Fibroblast of skin of scalp (primary cell): ENCODE results near the gene FBRS.
"Not testable (repeated sequence)": the region's sequence is repeated elsewhere in the genome, so short reads cannot be mapped to it uniquely, and the experiment has no call there.

Experiments
- DNase-seq: peaks from one replicate; pipeline ENCODE4 v3.0.0-alpha.2; 2013

FBRS gene

DNA sequence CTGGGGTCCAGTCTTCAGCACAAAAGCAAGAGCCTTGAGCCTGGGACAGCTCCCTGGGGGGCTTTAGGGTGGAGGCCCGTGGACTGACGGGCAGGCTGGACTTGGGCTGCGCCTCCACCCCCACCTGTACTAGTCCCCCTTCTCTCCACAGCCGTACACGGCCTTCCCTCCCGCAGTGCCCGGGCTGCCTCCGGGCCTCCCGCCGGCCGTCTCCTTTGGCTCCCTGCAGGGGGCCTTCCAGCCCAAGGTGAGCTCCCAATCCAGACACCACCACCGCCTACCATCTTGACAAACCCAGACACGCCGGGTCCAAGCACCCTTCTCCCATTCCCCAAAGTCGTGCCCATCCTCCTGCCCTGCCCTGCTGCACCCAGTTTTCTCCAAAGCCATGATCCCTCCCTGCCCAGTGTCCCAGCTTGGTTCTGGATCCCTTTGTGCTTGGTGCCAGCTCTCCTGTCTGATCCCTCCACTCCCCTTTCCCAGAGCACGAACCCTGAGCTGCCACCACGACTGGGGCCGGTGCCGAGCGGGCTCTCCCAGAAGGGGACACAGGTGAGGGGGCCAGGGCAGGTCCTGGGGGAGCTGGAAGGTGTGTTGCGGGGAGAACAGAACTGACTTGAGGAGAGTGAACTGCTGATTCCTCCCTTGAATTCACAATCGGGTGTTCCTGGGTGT is 7.1 kb downstream of the FBRS start:
- DNase-seq = no peak

DNA sequence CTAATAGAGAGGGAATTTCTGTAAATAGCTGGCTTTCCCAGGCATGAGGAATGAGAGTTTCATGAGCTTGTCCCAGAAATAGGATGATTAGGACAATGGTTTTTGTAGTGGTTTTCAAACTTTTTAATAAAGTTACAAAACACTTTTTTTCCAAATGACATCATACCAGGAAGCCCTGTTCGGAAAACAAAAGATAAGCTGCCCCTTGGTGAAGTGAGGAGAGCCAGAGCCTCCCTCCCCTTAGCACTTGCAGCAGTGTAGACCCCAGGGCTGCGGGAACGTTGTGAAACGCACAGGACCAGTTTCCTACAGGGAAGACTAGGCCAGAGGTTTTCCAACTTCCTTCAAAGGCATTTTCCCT is 7.6 kb downstream of the FBRS start:
- no peak for DNase-seq

DNA sequence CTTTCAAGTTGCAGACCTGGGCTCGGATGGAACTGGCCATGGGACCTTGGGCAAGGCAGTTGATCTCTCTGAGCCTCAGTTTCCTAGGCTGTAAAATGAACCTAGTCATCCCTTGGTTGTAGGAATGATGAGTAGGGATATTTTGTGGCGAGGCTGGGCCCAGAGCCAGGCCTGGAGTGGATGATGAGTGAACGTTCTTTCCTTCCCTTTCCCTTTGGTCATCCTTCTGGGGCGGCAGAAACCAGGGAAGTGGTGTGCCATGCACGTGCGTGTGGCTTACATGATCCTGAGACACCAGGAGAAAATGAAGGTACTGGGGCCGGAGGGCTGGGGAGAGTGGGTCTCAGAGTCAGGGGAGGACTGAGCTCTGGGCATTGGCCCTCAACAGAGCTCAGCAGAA is 8.4 kb downstream of the FBRS start:
- no peak for DNase-seq

DNA sequence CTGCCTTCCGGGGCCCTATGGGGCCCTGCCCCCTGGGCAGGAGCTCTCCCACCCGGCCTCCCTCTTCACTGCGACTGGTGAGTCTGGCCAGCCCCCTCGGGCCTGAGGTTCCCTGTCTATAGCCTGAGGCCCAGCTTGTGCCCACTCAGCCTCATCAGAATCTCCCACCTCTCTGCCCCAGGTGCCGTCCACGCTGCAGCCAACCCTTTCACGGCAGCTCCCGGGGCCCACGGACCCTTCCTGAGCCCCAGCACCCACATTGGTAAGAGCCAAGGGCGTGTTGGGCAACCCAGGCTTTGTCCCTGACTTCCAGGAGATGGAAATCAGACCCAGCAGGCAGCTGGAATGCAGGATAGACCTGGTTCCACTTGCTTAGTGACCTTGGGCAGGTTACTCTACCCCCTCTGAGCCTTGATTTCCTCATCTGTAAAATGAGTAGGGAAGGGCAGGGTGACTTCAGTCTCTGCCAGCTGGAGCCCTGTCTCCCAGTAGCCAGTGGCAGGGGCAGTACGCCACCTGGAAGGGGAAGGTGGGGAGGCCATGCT is 9.2 kb downstream of the FBRS start:
- no peak for DNase-seq

DNA sequence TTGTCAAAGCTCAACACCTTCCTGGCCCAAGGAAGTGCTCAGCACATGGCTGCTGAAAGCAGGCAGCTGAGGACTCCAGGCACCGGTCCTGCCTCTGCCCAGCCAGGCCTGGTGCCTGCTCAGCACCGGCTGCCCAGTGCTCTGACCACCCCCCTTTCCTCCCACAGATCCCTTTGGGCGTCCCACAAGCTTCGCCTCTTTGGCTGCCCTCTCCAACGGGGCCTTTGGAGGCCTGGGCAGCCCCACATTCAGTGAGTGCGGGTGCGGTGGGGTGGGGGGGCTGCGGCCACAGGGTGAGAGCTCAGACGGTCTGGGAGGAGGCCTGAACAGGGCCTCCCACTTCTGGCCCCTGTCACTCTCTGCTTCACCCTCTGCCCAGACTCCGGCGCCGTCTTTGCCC is 10.2 kb downstream of the FBRS start:
- no peak for DNase-seq

DNA sequence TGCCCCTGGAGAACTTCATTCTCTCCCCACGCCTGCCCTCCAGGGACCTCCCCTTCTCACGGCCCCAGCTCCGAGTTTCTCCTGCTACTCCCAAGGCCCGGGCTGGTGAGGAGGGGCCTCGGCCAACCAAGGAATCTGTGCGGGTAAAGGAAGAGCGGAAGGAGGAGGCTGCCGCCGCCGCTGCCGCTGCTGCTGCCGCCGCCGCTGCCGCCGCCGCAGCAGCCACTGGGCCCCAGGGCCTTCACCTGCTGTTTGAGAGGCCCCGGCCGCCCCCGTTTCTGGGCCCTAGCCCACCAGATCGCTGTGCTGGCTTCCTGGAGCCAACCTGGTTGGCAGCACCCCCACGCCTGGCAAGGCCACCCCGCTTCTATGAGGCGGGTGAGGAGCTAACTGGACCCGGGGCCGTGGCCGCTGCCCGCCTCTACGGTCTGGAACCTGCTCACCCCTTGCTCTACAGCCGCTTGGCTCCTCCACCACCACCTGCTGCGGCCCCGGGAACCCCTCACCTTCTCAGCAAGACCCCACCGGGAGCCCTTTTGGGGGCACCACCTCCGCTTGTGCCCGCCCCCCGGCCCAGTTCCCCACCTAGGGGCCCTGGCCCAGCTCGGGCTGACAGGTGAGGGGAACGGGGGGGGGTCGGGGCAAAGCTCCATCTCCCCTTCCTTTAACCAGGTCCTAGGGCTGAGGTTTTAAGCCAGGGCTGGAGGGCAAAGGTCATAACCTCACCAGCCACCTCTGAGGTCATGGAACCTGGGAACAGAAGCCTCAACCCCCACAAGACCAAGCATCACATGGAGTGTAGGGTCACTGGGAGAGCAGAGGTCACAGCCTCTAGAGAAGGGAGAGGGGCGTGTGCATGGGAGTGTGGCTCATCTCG is 11.0 kb downstream of the FBRS start:
- no peak for DNase-seq

DNA sequence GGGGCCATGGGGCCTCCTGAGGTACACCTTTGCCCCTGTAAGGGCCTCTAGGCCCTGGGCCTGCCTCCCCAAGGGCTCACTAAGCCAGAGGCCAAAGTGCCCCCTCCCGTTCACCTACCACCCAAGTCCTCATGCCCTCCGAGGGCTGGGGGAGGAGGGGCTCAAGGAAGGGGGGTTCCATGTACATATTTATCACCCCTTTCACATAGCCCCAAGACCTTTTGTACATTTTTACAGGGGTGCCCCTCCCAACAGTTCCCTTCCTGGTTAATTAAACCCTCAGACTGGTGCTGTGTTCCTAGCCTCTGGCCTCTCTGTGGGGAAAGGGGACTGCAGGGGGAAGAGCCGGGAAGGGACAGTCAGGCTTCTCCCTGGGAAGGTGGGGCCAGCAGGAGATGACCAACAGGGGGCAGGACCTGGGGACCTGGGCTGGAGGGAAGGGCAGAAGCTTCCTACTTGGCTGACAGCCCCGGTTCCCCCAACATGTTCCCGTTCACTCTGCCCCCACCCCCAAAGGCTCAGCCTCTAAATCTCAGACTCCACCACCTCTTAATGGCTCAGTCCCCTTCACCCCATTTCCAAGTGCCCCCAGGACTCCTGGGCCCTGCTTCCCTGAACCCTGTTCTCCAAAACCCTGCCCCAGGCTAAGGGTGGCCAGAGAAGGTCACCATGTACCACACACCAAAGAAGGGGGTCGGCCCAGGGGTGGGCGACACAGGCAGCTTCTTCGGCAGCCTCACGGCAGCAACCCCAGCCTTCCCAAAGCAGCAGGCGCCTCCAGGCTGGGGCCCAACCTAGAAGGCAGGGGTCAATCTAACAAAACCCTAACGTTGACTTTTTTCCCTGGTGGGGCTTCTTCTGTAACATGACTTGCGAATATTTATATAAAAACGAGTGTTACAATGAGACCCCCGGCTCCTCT is 11.9 kb downstream of the FBRS start:
- DNase-seq = no peak

DNA sequence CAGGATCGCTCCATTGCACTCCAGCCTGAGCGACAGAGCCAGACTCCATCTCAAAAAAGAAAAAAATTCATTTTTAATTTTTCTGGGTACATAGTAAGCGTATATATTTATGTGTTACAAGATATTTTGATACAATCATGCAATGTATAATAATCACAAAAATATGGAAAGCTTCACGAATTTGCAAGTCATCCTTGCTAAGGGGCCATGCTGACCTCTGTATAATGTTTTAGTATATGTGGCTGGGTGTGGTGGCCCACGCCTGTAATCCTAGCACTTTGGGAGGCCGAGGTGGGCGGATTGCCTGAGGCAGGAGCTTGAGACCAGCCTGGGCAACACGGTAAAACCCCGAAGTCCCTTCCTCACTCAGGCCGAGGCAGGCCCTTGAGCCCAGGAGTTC is 16.9 kb downstream of the FBRS start:
- no peak for DNase-seq

DNA sequence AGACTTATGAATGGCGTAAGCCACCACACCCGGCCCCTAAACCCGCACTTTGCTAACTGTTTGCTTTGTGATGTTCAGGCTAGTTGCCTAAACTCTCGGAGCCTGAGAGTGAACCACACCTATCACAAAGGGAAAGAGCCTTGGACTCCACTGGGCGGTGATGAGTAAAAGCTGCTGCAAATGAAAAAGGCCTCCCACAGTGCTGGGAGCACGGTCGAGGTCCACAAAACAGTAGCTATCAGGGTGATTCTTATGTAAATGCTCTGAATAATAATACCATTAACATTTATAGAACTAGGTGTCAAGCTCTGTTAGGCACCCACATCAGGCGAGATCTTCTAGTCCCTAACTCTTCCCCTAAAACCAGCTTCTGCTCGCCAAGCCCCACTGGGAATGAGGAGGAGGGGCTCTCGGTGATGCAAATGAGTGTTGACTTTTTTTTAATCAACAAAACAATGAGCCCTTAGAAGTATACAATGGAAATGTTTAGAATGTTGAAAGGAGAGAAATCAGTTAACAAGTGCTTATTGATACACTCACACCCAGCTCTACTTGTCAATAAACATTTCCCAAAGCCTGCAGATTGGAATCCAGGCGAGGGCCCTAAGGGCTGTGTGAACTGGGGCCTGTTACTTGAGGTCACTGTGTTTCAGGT is 19.8 kb downstream of the FBRS start:
- DNase-seq = no peak

DNA sequence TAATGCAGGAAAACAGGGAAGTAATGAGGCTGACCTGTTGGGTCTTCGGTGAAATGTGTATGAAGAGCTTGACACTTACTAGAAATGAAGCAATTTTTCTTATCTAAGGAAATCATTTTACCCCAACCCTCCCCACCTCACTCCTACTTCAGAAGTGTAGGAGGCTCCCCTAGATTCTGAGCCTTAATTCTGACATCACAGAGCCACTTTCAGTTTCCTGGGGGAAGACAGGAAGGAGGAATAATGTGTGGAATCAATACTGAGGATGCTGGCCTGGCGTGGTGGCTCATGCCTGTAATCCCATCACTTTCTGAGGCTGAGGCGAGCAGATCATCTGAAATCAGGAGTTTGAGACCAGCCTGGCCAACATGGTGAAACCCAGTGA is 20.3 kb downstream of the FBRS start:
- no peak for DNase-seq

DNA sequence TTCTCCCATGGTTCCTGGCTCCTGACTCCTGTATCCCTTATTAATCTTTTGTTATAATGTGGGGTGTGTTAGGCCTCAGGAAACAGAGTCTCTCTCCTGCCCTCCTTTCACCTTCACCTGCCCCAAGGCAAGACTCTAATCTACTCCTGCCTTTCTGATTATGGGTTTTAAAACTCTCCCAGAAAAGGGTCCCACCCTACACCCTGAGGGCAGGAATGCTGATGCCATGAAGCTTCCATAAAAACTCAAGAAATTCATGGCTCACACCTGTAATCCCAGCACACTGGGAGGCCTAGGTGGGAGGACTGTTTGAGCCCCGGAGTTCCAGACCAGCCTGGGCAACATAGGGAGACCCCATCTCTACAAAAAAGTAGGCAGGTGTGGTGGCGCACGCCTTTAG is 22.1 kb downstream of the FBRS start:
- DNase-seq = no peak

DNA sequence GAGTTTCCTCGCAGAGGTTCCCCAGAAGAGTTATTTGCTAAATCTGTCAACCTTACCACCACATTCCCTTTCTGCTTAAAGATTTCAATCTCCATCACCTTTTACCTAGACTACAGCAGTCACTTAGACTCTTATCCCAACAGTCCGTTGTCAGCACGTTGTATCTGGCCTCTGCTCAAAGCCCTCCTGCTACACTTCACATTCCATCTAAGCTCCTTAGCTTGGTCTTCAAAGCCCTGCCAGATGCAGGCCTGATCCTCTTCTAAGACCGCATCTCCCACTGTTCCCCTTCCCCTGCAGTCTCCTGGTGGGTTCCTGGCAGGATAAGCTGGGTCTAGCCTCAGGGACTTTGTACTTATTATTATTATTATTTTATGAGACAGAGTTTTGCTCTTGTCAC is 30.5 kb downstream of the FBRS start:
- DNase-seq = no peak

DNA sequence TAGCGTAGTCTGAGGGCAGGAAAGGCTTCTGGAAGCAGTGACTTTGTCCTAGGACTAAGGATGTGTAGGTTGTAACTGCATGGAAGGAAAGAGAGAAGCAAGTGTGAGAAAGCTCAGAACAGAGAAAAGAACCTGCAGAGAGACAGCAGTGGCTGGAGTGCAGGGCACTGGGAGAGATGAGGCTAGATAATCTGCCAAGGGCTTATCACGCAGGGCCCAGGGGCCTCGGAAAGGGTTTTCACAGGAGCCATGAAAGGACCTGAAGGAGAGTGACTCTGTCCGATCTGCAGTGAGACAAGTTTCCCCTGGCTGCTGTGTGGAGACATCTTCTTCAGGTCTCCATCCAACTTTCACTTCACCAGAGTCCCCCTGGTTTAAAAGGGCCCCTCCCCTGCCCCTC is 33.7 kb downstream of the FBRS start:
- DNase-seq = no peak

DNA sequence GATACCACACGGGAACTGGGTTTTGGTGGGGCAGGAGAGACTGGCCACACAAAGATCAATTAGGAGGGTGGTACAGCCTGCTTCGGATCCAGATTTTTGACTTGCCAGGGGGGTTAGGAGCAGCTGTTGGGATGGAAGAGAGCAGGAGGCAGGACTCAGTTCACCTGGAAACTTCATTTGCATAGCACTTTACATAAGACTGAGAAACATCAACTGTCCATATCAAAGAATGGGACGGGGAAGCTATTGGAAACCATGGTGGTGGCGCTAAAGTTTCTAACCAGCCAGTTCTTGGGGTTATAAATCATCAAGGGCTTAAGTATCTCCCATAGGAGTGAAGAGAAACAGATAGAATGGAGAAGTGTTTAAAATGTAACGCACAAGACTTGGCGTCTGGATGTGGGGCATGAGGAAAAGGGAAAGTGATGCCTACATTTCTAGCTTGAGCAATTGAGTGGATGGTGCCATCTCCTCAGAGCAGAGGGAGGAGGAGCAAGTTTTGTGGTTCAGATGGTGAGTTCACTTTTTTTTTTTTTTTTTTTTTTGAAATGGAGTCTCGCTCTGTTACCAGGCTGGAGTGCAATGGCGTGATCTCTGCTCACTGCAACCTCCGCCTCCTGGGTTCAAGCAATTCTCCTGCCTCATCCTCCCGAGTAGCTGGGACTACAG is 34.3 kb downstream of the FBRS start:
- DNase-seq = no peak

DNA sequence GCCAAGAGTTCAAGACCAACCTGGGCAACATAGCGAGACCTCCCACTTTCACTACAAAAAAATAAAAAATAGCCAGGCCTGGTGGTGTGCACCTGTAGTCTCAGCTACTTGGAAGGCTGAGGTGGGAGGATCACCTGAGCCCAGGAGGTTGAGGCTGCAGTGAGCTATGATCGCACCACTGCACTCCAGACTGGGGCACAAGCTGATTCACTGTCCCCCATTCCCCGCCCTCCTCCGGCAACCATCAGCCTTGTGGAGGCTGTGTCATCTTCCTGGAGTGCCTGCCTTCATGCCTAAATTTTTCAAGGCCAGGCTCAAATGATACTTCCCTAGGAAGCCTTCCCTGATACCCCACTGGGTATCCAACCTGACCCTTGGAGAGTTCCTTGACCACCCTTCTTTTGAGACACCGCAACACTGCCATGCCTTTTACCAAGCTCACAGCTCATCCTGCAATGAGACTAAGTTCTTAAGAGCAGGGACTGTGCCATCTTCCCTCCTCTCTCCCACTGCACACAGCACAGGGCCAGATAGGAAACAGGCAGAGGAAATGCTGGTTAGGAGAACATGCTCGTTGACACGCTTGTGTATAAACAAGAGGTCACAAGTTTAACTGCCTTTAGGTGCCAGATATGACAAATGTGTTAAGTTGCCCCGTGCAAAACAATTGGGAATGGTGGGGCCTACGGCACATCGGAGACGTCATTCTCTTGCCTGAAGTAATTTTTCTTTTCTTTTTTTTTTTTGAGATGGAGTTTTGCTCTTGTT is 36.9 kb downstream of the FBRS start:
- no peak for DNase-seq

DNA sequence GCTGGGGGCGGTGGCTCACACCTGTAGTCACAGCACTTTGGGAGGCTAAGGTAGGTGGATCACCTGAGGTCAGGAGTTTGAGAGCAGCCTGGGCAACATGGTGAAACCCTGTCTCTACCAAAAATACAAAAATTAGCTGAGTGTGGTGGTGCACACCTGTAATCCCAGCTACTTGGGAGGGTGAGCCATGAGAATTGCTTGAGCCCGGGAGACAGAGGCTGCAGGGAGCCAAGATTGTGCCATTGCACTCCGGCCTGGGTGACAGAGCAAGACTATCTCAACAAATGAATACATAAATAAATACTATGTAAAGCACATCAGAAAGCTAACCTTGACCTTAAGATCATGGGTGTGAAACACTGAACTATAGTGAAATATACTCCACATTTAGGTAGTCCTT is 38.4 kb downstream of the FBRS start:
- not testable (repeated sequence) for DNase-seq

DNA sequence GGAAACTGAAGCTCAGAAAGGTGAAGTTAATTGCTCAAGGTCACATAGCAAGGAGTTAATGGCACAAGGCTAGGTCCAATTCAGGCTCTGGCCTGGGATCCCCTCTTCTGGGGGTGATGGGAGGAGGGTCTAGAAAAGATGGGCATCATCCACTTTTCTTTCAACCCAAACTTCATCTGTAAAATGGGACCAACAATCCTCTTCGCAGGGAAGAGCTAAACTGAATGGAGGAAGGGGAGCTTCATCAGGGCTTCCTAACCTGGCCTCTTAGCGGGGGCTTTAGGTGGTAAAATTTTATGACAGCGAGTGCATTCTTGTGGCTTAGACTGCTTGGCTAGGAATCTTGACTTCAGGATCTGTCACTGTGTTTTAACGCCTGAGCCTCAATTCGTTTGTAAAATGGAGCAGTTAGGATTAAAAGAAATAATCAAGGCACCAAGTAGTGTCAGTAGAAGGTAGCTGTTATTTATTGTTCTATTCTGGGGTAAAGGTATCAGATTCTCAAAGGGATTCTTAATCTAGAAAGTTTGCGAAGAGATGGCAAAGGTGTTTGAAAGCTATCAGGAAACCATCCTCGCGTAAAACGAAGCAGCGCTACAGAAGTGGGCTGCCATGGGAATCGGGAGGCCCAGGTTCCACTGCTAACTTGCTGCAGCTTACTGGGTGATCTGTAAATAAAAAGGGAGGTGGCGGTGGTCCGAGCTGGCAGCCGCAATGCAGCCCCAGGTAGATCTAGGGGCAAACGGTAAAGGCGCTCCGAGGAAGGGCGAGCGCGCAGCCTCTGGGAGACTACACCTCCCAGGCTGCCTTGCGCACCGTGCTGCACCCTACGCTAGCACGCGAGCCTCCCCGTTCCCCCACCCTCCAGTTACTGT is 39.3 kb downstream of the FBRS start:
- DNase-seq = no peak

DNA sequence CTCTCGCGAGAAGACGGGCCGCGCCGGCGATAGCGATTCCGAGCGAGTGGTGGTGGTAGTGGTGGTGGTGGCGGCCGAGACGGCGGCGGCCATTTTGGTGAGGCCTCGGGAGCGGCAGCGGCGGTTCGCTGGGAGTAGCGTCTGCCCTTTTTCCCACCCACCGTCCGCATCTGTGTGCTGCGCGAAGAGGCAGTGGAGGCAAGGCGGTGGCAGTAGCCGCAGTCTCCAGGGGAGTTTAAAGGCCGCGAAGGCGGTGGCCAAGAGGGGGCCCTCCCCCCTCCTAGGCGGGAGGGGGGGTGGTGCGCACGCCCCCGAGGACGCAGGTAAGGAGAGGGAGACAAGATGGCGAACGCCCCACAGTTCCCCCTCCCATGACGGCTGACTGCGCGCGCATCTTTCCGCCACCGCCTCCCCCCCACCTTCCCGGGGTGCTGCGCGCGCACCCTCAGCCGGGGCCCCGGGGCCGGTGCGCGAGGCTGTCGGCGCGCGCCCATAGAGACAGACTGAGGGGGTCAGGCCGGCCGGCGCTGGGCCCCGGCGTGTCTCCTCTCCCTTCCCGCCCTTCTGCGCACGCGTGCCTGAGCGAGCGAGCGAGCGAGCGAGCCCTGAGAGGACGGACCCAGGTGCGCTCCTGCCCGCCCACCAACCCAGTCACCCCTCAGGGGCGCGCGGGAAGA is 40.0 kb downstream of the FBRS start:
- DNase-seq = peak; percentile 98
